H54 (cell line): ENCODE results near the gene RAB20.

Source experiments
- DNase-seq: peaks from one replicate; pipeline ENCODE4 v3.0.0; 2011; ENCODE audit warnings: low spot score, mixed read lengths; ENCODE audit not compliant: insufficient read length
- FAIRE-seq: peaks from 3 replicates; lab custom pipeline; 2011; peaks lifted over from hg19 to GRCh38; lab: Jason Lieb, UNC
- POLR2A ChIP-seq: IDR thresholded peaks from 2 replicates; pipeline ENCODE4 v1.6.1; 2011; ENCODE audit warnings: low read depth, mild to moderate bottlenecking, low read length

RAB20 gene

GRCh38 chr13:110523838-110524540, 37.5 kb downstream of the RAB20 start:
- no peak for DNase-seq
- TF ChIP-seq POLR2A, result no peak
- no peak for FAIRE-seq

- no peak for FAIRE-seq
- TF ChIP-seq POLR2A, result no peak
- no peak for DNase-seq
Measured at GRCh38 chr13:110523180-110523579, 38.3 kb downstream of the RAB20 start.

GRCh38 chr13:110522721-110523120, 38.8 kb downstream of the RAB20 start:
- TF ChIP-seq POLR2A, result no peak
- no peak for DNase-seq
- FAIRE-seq, result no peak

GRCh38 chr13:110521946-110522345, 39.6 kb downstream of the RAB20 start:
- FAIRE-seq, result no peak
- DNase-seq, result no peak
- no peak for TF ChIP-seq POLR2A

- no peak for TF ChIP-seq POLR2A
- FAIRE-seq (no peak), DNase-seq (no peak)
Measured at GRCh38 chr13:110521296-110521680, 40.2 kb downstream of the RAB20 start.

GRCh38 chr13:110520431-110521295, 40.9 kb downstream of the RAB20 start:
- TF ChIP-seq POLR2A, result no peak
- no peak for DNase-seq
- FAIRE-seq, result no peak

- FAIRE-seq (no peak), DNase-seq (no peak)
- TF ChIP-seq POLR2A, result no peak
Measured at GRCh38 chr13:110519506-110519905, 42.0 kb downstream of the RAB20 start.

- DNase-seq (no peak), FAIRE-seq (no peak)
- no peak for TF ChIP-seq POLR2A
Measured at GRCh38 chr13:110519046-110519445, 42.5 kb downstream of the RAB20 start.

GRCh38 chr13:110518571-110518970, 43.0 kb downstream of the RAB20 start:
- no peak for TF ChIP-seq POLR2A
- DNase-seq (no peak), FAIRE-seq (no peak)

- FAIRE-seq (no peak), DNase-seq (no peak)
- no peak for TF ChIP-seq POLR2A
Measured at GRCh38 chr13:110518226-110518525, 43.3 kb downstream of the RAB20 start.

- TF ChIP-seq POLR2A, result no peak
- DNase-seq (no peak), FAIRE-seq (no peak)
Measured at GRCh38 chr13:110517505-110518225, 43.9 kb downstream of the RAB20 start.

- no peak for DNase-seq
- FAIRE-seq, result no peak
- TF ChIP-seq POLR2A, result no peak
Measured at GRCh38 chr13:110516500-110516899, 45.0 kb downstream of the RAB20 start.

GRCh38 chr13:110512198-110512740, 49.3 kb downstream of the RAB20 start:
- DNase-seq, result no peak
- TF ChIP-seq POLR2A, result no peak
- no peak for FAIRE-seq
